ENCODE data around the gene IL17C.

Gene IL17C

GRCh38 chr16:88652762-88653063 is 14.3 kb downstream of the IL17C start:
- H3K79me2 ChIP-seq (ENCODE audit: insufficient read depth, low read length), result peaks cover 23% of the 10 kb centered on the region
- H3K27ac ChIP-seq (ENCODE audit: low read length), result no peak overlapping the region
- no peak overlapping the region for H3K4me2 ChIP-seq (ENCODE audit: insufficient read depth, low read length)
- H3K36me3 ChIP-seq (ENCODE audit: insufficient read depth, low read length), result peaks cover 69% of the 10 kb centered on the region
- H3K4me1 ChIP-seq (ENCODE audit: insufficient read depth, low read length), result peaks cover 26% of the 10 kb centered on the region
- H3K9ac ChIP-seq (ENCODE audit: low read depth, low read length), result no peak overlapping the region
- peaks cover 54% of the 10 kb centered on the region for H4K20me1 ChIP-seq (ENCODE audit: insufficient read depth, low read length)
- ATAC-seq (ENCODE audit: insufficient read depth, low read depth) (no peak), DNase-seq (no peak)
- H3K4me3 ChIP-seq (ENCODE audit: low read depth in 1 of 2, low read length in 2 of 2), result no peak overlapping the region
- H3K27me3 ChIP-seq (ENCODE audit: insufficient read depth, low read length, poor library complexity), result no peaks in the 10 kb centered on the region
- H2AFZ ChIP-seq (ENCODE audit: low read depth, low read length), result no peak overlapping the region
- no peak for TF ChIP-seq EZH2 (IDR thresholded peaks at IDR 0.05; ENCODE audit: borderline replicate concordance, low read depth, low read length, severe bottlenecking)
- no peak for TF ChIP-seq CTCF (IDR thresholded peaks at IDR 0.05; ENCODE audit: borderline replicate concordance, extremely low read depth, low read length, poor library complexity, severe bottlenecking)
- H3K9me3 ChIP-seq (ENCODE audit: insufficient read depth, low read length, severe bottlenecking), result no peaks in the 10 kb centered on the region

- Histone ChIP-seq H3K79me2 (ENCODE audit: insufficient read depth, low read length) (peaks cover 27% of the 10 kb centered on the region), H4K20me1 (ENCODE audit: insufficient read depth, low read length) (peaks cover 54% of the 10 kb centered on the region), H3K4me2 (ENCODE audit: insufficient read depth, low read length) (no peak overlapping the region), H3K27ac (ENCODE audit: low read length) (no peak overlapping the region), H3K9ac (ENCODE audit: low read depth, low read length) (no peak overlapping the region), H3K9me3 (ENCODE audit: insufficient read depth, low read length, severe bottlenecking) (no peaks in the 10 kb centered on the region), H3K4me3 (ENCODE audit: low read depth in 1 of 2, low read length in 2 of 2) (no peak overlapping the region), H2AFZ (ENCODE audit: low read depth, low read length) (no peak overlapping the region), H3K36me3 (ENCODE audit: insufficient read depth, low read length) (peaks cover 73% of the 10 kb centered on the region), H3K4me1 (ENCODE audit: insufficient read depth, low read length) (peaks cover 26% of the 10 kb centered on the region), H3K27me3 (ENCODE audit: insufficient read depth, low read length, poor library complexity) (no peaks in the 10 kb centered on the region)
- DNase-seq (no peak), ATAC-seq (ENCODE audit: insufficient read depth, low read depth) (no peak)
- no peak for TF ChIP-seq CTCF (IDR thresholded peaks at IDR 0.05; ENCODE audit: borderline replicate concordance, extremely low read depth, low read length, poor library complexity, severe bottlenecking)
- TF ChIP-seq EZH2 (IDR thresholded peaks at IDR 0.05; ENCODE audit: borderline replicate concordance, low read depth, low read length, severe bottlenecking), result no peak
Measured at GRCh38 chr16:88653101-88653500, 14.7 kb downstream of the IL17C start.

GRCh38 chr16:88653596-88654362 is 15.4 kb downstream of the IL17C start:
- peaks cover 26% of the 10 kb centered on the region for H3K4me1 ChIP-seq (ENCODE audit: insufficient read depth, low read length)
- ATAC-seq (ENCODE audit: insufficient read depth, low read depth) (no peak), DNase-seq (no peak)
- no peak overlapping the region for H3K9ac ChIP-seq (ENCODE audit: low read depth, low read length)
- peaks cover 57% of the 10 kb centered on the region for H4K20me1 ChIP-seq (ENCODE audit: insufficient read depth, low read length)
- peaks cover 32% of the 10 kb centered on the region for H3K79me2 ChIP-seq (ENCODE audit: insufficient read depth, low read length)
- no peak overlapping the region for H3K27ac ChIP-seq (ENCODE audit: low read length)
- no peak overlapping the region for H3K4me3 ChIP-seq (ENCODE audit: low read depth in 1 of 2, low read length in 2 of 2)
- no peaks in the 10 kb centered on the region for H3K27me3 ChIP-seq (ENCODE audit: insufficient read depth, low read length, poor library complexity)
- H3K9me3 ChIP-seq (ENCODE audit: insufficient read depth, low read length, severe bottlenecking), result no peaks in the 10 kb centered on the region
- peaks cover 79% of the 10 kb centered on the region for H3K36me3 ChIP-seq (ENCODE audit: insufficient read depth, low read length)
- no peak overlapping the region for H2AFZ ChIP-seq (ENCODE audit: low read depth, low read length)
- TF ChIP-seq CTCF (IDR thresholded peaks at IDR 0.05; ENCODE audit: borderline replicate concordance, extremely low read depth, low read length, poor library complexity, severe bottlenecking), result no peak
- TF ChIP-seq EZH2 (IDR thresholded peaks at IDR 0.05; ENCODE audit: borderline replicate concordance, low read depth, low read length, severe bottlenecking), result no peak
- no peak overlapping the region for H3K4me2 ChIP-seq (ENCODE audit: insufficient read depth, low read length)
